Activated T-helper 1 cell treated with anti-CD3 and anti-CD28 coated beads, Interleukin-2, amount 50 U/mL, for 16 hours (primary cell): ENCODE data around the gene ATP10A.
A peak's percentile ranks its signal among the peaks of the same experiment; 100 is the strongest.
"Not testable (repeated sequence)": the region's sequence is repeated elsewhere in the genome, so short reads cannot be mapped to it uniquely, and the experiment has no call there.

Source experiments
- DNase-seq, 2 donors: peaks; one replicate each; pipeline ENCODE4 v3.0.0-alpha.2; 2020; ENCODE audit warnings: low read depth in 1 of 2, low spot score in 1 of 2

ATP10A gene

DNA sequence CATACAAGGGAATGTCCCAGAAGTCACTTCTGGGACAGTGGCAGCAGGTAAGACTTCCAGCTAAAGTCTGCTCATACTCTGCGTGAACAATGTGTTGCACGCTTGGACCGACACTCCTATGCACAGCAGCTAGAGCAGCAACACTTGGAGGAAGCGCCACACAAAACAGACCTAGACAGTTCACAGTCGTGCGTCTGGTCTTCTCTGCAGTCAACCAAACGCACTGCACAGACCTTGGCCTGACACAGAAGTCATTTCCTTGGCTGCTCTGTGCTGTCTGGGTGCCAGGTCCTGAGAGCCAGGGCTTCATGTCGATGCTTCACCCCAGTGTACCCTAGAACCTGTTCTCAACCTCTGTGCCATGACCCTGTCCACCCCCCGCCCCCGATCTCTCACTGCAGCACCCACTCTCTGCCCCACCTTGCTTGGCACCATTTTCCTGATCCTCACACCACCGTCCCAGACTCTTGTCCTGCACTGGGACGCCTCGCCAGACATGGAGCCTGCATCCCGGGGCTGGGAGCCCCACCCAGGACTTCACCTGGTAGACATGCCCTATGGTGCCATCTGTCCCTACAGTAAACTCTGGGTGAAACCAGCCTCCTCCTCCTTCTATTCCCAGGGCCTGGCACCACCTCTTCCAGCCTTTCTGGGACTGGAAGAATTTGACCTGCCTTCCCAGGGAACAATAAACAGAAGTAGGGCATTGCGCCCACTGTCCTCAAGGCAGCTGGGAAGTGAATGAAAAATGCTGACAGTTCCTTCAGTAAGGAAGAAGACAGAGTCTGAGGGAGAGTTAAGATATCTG, 3.1 kb downstream of the ATP10A start:
- DNase-seq = no peak

DNA sequence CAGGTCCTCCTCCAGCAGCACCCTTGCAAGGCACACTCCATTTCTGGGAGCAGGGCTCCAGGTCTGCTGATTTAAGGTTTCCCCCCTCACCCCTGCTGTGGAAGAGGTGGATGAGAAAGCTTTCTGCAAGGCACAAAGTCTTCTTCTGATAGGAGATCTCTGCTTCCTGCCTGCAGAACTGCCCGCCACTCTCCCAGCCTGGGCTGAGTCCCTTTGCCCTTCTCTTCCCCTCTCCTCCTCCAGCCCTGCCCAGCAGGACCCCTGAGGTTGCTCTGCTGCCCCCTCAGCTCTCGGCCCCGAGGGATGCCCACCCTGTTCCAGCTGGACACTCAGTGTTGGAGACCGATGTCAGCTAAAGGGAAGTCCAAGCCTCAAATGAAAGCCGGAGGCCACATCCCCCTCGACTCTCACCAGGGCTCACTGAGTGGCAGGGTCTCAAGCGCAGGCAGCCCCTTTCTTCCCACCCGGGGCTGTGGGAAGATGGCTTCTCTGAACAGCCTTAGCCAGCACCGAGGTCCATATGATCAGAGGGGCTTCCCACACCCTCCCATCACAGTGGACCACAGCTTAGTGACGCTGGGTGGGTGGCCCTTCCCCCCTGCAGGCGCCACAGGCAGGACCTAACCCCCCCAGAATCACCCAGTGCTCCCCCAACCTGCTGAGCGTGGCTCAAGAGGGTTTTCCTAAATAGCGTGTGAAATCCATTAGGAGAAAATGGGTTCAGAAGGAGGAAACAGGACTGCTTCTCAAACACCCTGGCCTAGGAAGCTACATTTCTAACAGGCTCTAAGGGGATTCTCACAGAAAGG, 4.0 kb downstream of the ATP10A start:
- DNase-seq = no peak

DNA sequence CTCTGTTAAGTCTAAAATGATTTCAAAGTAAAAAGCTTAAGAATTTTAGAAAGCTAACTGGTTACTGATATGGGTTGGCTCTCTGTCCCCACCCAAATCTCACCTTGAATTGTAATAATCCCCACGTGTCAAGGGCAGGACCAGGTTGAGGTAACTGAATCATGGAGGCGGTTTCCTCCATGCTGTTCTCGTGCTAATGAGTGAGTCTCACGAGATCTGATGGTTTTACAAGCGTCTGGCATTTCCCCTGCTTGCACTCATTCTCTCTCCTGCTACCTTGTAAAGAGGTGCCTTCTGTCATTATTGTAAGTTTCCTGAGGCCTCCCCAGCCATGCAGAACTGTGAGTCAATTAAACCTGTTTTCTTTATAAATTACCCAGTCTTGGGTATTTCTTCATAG, 7.1 kb downstream of the ATP10A start:
- not testable (repeated sequence) for DNase-seq

DNA sequence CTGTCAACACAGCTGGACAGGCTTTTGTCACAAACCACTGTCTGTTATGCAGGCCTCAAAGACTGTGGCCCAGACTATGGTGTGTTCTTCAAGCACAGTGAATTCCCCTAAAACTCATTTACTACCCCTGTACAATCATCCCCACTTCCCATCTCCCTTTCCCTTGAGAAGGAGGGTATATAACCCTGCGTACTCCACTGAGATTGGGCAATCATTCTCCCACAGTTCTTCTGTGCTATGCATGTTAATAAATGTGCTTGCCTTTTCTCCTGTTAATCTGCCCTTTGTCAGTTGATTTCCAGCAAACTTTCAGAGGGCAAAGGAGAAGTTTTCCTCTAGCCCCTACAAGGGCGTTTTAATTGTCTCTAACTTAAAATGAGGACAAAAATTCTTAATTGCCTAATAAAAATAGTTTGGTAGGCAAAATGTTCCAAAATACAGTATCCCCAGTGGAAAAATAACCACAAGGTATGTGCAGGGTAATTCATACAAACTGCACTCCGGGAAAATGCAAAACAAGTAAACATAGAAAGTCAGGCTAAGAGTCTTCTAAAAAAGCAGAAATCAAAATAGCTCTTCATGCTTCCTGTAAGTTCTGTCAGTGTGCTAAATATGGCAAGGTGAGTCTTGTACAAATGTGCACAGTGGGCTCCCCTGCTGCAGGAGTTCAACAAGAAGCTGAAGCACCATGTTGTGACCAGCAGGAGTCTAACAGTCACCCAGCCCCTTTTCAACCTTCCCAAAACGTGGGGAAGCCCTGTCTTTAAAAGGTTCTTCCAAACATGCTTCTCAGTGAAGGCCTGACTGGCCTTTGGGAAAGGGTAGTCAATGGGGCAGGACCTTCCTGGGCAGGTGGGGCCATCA, 10.2 kb downstream of the ATP10A start:
- no peak for DNase-seq

DNA sequence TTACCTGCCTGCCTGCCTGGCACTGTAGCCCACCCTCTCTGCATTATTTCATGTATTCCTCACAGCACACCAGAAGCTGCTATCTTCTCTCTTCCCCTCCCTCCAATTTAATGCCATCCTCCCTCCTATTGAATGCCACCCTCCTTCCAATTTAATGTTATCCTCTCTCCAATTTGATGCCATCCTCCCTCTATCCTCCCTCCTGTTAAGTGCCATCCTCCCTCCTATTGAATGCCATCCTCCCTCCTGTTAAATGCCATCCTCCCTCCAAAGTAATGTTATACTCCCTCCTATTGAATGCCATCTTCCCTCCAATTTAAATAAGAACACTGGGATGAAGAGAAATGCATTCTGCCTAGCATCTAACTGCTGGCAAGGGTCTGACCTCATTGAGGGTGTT, 11.1 kb downstream of the ATP10A start:
- DNase-seq = no peak

DNA sequence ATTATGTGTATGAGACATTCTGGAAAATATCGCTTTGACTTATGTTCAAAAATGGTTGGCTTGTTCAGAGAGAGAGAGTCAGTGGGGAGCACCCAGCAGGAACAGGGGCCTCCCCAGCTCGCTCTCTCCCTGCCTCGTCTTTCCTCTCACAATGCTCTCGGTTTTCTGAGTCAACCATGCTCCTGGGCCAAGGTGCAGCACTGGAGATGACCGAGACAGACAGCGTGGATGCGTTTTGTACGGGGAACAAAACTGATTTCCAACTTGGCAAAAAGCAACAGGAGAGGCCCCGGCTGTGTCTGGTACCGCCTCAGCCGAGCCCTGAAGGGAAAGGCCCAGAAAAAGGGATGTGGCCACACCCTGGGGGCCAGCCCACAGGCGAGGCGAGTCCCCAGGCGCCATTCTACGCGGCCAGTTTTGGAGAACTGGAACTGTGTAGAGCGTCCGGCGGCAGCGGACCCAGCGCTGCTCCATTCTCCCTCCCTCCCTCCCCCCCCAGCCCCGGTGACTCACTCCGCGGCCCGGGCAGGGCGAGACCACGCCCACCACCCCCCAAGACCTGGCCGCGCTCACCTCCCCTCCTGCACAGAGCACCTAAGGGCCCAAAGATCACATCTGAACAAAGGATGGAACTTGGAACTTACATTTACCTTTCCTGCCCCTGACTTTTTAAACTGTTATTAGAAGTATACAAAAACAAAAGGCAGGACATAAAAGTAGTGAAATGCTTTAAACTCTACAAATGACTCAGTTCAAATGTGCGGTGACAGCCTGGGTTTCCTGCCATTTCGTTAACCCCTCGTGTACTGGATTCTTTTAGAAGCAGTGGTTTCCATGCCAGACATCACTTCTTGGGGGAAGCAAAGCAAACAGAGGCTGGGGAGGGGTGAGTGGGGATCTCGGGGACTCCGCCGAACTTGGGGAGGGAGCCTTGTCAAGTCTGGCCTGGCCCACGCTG, 12.7 kb downstream of the ATP10A start:
- DNase-seq = peak; percentile 40 to 56

DNA sequence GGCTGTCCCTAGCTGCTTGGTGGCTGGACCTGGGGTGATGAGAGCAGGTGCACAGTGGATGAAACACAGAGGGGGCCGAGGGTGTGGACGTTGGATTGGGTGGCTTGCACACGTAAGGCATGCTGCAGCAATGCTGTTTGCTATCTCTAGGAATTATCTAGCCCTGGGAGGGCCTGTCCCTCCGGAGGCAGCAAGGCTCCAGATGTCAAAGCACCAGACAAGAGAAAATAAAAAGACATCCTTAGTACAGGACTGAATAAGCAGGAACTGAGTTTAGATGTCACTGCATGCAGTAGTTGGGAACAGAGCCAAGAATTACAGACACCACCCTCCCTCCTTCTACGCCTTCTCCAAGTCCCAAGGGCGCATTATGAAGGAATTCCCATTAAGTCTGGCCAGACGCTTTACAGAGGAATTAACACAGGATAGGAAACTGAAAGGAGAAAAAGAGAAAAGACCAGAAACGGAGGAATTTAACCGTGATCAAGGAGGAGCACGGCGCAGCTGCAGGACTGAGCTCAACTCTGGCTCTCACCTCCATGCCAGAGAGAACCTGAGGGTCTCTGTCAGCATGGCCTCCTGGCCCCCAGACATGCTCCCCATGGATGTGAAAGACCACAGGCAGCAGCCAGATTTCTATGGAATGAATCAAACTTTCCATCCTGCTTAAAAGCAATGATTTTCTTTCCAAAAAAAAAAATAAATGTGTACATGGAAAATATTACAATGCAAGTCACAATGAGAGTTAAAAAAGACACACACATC, 13.8 kb downstream of the ATP10A start:
- DNase-seq = no peak

DNA sequence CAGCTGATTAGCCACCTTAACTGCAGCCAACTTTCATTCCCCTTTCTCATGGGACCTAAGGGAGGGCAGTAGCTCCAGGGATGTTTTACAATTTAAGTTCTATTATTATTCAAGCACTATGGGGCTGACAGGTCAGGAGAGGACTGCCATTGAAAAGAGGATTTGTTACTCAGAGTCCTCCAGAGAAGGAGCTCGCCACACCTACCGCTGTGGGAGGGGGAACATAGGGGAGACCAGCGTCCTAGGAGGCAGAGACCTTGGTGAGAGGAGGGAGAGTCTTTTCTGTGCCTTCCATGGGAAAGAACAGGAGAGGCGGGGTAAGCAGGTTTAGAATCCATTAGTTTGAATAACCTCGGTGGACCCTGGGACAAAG, 14.4 kb downstream of the ATP10A start:
- DNase-seq = no peak

DNA sequence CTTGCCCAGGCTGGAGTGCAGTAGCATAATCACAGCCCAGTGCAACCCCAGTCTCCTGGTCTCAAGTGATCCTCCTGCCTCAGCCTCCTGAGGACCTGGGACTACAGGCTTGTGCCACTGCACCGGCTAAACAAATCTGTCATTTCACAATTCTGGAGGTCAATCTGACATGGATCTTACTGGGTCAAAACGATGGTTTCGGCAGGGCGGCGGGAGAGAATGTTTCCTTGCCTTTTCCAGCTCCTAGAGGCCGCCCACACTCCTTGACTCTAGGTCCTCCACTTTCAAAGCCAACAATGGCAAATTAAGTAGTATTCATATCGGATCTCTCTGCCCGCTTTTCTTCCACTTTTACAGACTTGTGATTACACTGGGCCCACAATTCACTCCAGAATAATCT, 14.8 kb downstream of the ATP10A start:
- DNase-seq = no peak

DNA sequence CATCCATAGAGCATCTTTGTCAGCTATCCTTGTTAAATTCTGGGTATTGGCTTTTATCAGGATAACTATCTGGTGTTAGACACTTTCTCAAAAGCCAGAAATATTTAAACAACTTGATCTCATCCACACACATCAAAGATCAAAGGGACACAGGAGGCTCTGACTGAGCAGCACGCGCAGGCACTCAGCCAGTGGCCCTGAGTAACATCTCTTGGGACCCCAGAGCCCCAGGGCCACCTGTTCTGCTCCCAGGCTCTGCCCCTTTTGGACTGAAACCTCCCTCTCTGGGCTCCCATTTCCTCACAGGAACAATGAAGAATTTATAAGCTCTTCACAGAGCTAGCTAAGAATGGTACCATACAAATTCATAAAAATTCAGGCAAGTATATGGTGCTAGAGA, 16.1 kb downstream of the ATP10A start:
- DNase-seq = no peak

DNA sequence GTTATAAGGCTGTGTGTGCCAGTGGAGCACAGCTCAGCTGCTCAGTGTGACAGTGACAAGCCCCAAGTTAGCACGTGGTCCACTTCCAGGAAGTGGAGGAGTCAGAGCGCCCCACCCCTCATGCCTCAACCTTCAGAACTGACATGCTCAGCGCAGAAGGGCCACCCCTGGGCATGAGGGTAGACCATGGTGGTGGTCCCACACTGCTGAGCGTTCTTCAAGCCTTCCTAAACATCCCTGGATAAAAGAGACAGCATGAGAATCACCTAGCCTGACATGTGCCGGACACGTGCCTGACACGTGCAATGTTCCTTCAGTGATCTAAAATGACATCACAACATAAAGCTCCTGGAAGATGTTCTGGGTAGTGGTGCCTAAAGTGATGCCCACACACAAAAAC, 16.8 kb downstream of the ATP10A start:
- DNase-seq = peak in 1 of 2 donors; percentile 53

DNA sequence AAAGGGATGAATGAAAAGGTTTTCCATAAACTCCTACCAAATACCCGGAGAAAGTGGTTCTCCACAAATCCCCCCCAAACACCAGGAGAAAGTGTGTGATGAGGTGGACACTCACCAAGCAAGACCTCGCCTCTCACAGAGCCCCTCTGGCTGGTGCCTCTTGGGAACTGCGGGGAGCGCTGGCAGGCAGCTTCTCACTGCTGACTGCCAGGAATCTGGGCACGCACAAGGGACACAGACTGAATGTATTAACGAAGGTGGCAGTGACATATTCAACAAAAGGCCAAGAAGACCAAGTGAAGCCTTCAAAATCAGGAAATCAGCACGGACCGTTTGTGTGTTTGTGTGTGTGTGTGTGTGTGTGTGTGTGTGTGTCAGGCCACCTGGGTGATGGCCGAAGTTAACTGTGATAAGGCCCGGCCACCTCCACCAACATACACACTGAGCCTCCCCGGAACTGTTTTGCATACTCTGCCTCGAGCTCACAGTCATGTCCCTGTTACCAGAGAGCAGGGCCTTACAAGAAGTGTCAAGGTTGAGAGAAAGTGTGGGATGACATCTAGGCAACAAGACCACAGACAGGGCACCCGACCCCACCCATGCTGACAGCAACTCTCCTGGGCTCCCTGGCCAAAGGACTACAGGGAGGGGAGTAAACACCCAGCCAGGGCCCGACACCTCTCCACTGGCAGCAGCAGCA, 18.0 kb downstream of the ATP10A start:
- no peak for DNase-seq

DNA sequence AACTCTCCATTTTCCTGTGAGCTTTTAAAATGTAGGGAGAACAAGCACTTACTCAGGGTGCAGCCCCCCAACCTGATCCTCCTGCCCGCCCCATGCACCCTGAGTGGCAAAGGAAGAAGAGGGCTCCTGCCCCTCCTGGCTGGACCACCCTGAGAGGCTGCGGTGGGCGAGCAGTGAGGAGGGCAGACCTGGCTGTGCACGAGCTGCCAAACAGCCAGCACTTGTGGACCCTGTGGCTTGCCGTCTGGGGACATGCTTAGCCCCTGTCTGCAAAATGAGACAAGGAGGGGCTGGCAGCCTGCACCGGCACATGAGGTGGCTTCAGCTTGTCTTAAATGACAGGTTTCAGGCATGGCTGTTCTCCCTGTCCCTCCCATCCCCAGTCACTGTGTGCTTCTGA, 18.6 kb downstream of the ATP10A start:
- no peak for DNase-seq

DNA sequence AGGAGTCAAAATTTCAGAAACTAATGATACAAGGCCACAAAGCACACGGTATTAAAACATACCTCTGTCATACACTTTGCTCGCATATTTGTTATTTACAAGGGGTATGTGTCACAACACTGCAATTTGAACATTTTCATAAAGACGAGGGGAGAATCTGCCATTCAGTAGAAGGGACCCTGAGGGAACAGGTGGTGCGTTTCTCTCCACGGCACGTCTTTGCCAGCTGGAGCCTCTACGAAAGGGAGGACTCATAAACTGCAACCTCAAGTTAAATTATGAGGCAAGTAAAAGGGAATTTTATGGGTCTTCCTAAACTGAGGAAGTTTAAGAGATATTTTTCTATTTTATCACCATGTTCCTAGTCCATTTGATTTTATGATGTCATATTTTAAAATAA, 19.1 kb downstream of the ATP10A start:
- DNase-seq = no peak

DNA sequence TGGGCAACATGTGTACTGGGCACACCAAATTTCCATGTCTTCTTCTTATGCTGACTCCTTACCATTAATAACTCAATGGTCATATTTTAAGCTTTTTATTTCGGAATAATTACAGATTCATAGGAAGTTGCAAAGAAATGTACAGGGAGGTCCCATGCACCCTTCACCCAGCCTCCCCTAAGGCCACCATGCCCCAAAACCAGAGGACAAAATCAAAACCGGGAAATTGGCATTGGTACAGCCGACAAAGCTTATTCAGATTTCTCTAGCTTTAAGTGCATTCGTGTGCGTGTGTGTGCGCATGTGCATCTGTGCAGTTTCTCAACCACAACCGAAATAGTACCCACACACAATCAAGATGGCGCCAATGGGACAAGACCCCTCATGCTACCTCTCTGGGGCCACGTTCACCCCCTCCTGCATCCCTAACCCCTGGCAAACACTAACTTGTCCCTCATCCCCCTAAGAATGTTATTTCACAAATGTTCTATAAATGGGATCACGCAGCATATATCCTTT, 23.4 kb downstream of the ATP10A start:
- DNase-seq = no peak

DNA sequence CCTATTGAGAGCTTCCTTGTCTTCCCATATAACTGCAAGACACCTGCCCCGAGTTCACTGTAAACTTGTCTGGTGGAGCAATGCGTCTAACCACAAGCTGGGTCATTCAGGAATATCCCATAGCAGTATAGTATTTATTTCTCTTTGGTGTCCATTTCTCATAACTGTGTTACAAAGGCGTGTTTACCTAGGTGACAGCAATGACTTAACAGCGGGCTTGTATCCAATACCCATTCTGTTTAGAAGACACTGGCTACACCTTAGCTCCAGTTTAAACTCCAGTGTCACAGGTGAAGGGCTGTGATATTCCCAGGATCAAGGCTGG, 24.3 kb downstream of the ATP10A start:
- DNase-seq = no peak

DNA sequence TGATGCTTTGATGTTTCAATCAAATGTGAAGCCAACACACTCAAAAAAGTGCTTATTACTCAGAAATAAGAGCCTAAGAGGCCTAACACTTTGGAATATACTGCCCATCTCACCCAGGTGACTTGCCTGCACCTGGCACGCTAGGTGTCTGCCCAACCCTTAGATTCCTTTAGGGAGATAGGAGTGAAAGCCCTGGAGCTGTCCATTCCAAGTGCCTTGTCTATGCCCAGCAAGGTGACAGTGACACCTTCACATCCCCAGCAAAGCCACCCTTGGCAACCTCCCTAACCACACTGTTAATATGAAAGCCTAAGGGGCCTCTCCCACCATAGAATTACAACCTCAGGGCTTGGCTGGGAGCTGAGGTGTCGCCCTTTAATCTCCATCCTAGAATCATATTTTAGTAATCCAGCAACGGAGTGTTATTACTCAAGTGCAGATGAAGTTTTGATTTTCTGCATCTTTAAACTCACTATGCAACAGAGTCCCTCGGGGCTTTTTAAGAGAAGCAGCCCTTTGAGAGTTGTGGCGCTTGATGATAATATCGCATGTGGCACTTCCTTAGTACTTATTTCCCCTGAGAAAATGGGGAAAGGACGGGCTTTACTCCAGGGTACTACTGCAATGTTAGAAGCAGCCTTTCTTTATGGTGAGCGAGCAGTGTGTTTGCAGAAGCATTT, 24.8 kb downstream of the ATP10A start:
- DNase-seq = no peak

DNA sequence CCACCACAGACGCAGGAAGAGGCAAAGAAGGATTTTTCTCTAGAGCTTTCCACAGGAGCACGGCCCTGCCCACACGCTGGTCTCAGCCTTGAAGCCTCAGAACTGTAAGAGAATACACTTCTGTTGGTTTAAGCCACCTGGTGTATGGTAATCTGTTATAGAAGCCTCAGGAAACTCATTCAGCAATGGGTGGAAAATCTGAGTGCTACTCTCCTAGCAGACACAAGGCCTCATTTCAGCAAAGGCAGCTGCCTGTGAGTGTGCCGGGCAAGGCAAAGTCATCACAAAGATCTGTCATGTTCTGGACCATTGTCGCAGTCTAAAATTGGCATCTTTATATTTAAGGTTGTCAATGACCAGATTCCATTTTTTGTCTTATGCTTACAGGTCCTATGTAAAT, 31.0 kb downstream of the ATP10A start:
- no peak for DNase-seq
